IPS DF 19.7 (cell line): ENCODE data around the gene CMC2.

Source experiments
- DNase-seq: peaks from one replicate; pipeline ENCODE4 v3.0.0-alpha.2; 2013; ENCODE audit warnings: low read depth, low spot score

Gene CMC2

DNA sequence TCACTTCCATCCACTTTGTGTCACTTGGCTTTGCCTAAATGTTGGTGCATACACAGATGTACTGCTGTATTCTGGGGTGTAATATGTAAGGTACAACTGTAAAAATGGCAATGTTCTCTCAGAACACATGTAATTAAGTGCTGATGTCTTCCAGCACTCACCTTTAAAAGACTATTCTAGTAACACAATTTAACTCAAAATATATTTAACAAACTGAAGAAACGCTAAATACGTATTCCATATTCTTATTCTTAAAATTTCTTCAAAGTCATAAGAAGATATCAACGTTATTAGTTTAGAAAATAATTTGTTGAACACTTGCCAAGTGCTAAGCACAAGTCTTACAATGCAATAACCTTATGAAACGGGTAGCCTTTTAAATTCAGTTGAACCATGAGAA lies 3.6 kb downstream of the CMC2 start:
- no peak for DNase-seq

- no peak for DNase-seq
Observed at GRCh38 chr16:81001330-81001729, 5.4 kb downstream of the CMC2 start.

GRCh38 chr16:81000873-81001272 lies 5.8 kb downstream of the CMC2 start:
- no peak for DNase-seq

DNA sequence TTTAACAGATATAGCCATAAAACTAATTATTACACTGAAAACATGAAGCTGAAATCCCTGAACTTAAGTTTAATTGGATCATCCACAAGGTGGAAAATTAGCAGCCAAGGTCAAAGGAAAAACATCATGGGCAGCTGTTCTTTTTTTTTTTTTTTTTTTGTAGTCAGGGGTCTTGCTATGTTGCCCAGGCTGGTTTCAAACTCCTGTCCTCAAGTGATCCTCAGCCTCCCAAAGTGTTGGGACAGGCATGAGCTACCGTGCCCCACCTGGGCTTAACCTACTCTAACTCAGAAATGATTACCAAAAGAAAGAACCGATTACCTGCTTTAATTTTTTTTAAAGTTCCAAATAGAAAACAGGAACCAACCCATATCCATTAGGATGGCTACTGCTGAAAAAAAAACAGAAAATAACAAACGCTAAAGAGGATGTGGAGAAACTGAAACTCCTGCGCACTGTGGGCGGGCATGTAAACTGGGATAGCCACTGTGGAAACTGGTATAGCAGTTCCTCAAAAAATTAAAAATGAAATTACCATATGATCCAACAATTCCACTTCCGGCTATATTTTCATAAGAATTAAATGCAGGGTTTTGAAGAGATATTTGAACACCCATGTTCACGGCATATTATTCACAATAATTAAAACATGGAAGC lies 8.6 kb downstream of the CMC2 start:
- DNase-seq: no peak

GRCh38 chr16:80997139-80997798 lies 9.4 kb downstream of the CMC2 start:
- no peak for DNase-seq

GRCh38 chr16:80996688-80997138 lies 10.0 kb downstream of the CMC2 start:
- DNase-seq: no peak

GRCh38 chr16:80994451-80994850 lies 12.2 kb downstream of the CMC2 start:
- no peak for DNase-seq

DNA sequence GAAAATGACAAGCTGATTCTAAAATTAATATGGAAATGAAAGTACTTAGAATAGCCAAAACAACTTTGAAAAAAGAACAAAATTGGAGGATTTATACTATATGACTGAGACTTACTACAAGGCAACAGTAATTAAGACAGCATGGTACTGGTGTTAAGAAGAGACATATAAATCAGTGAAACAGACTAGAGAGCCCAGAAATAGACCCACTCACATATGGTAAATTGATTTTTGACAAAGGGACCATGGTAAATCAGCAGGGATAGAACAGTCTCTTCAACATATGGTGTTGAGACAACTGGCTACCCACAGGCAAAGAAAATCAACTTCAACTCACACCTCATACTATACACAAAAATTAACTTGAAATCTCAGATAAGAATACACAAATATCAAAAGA lies 12.9 kb downstream of the CMC2 start:
- DNase-seq: no peak

DNA sequence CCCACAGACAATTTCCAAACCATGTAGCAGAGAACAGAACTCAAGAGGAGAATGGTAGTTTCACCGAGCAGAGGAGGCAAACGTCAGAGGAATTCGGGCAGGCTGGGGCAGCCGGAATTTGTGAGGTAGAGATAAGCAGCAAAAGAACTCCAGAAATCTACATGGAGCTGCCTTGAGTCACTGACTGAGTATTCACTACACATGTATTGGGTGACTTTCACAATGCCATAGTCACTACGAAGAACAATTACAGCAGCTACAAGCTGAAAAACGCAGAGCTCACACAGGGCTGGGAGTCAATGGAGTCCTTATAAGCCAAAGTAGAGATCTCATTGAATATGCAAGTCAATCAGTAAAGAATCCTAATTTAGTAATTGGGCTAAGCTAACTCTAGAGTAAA lies 13.4 kb downstream of the CMC2 start:
- no peak for DNase-seq

GRCh38 chr16:80992676-80993293 lies 13.9 kb downstream of the CMC2 start:
- DNase-seq: no peak

GRCh38 chr16:80991792-80992430 lies 14.8 kb downstream of the CMC2 start:
- DNase-seq: no peak

DNA sequence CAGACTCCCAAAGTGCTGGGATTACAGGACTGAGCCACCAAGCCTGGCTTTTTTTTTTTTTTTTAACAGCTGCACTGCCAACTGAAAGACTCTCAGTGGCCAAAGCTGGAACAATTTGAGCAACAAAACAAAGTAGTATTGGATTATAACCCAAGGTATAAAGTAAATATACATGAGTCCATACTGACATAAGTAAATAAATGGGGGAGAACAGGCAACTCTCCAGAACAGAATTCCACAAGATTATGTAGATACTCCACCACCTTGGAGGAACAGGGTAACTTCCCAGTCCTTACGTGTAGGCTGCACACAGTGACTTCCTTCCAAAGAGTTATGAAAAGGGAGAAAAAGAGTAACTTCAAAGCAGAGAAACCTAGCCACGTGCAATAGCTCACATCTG lies 15.7 kb downstream of the CMC2 start:
- no peak for DNase-seq

- no peak for DNase-seq
Observed at GRCh38 chr16:80990577-80990976, 16.1 kb downstream of the CMC2 start.

DNA sequence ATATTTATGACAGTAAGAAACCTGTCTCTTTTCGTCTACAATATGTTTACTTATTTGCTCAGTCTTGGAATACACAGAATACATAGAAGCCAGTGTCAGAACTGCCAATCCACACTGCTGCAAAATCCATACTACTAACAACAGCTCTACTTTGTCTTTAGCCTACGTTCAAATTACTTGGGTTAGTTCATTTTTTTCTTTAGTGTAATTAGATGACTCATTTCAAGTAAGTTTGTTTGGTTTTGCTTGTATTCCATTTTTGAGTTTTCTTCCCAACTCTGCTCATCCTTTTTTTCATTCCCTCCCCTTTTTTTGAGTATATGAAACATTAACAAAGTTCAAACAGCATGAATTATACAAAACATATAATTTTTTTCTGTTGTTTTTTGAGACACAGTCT lies 16.9 kb downstream of the CMC2 start:
- DNase-seq: no peak

- no peak for DNase-seq
Observed at GRCh38 chr16:80988756-80989155, 17.9 kb downstream of the CMC2 start.

DNA sequence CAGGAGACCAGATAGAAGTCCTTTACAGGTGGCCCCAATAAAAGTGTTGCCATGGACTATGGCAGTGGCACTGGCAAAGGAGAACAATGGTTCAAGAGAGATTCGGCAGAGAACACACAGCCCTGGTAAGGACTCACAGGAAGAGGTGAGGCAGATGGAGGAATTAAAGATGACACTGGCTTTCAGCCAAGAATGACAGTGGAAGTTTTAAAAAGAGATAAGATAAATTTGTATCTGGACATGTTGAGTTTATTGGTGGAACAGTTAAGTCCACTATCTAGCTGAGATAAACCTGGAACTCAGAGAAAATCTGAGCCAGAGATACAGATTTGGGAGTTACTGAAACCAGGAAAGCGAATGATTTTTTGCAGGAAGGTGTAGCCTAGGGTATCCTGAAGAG lies 20.1 kb downstream of the CMC2 start:
- DNase-seq: no peak

DNA sequence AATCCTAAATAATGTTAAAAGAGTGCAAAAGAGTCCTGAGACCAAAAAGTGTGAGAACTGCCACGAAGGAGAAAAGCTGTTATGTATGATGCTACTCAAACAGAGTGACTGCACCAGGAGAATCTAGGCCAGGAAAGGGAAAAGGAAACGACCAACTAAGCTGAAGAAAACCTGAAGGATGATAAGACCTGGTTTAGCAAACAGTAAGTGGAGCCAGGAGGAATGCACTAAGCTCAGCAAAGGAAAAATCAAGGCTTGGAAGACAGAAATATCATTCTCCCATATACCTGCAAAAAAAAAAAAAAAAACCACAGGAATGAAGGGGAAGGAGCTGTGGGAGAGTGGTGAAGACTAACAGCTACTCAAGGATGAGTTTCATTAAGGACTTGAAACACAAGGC lies 21.1 kb downstream of the CMC2 start:
- no peak for DNase-seq

DNA sequence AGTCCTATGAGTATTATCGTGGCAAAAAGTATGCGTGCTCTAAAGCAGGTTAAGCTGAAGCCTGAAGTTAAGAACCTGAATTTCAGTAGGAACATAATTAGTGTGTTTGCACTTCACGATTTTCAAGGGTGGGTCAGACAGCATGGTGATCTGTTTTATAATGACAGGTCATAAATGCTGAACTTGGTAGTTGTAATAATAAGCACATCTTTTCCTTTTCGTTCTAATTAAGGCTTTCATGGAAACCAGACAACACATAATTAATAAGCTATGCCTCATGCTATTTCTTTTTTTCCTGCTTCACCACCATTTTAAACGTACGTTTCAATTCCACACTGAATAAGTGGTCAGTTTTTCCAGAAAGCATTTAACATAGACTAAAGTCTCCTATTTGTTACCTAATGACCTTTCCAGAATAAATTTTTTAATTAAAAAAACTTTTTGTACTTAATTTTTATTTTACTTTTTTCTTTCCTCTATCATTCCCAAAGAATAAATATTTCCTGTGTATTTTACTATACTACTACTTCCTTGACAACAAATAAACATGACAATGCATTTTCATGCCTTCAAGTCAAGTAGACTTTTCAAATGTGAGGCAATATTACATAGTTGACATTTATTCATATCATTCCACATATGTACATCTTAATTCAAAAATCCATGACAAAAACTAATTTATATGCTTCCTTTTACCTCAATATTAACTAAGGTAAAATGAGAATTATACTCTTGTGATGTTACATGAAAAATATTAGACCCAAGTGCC lies 22.4 kb downstream of the CMC2 start:
- DNase-seq: no peak

DNA sequence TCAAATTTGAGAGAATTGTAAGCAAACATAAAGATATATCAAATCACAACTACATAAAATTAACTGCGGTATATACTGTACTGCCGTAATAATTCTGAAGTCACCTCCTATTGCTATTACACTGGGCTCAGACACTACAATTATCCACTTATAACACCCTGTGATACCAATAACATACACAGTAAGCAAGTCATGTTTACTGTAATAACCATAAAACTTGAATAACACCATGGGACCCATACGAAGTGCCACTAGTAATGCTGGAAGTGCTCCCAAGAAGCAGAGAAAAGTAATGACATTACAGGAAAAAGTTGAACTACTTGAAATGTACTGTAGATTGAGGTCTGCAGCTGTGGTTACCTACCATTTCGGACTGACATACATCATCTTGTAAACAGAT lies 24.0 kb downstream of the CMC2 start:
- no peak for DNase-seq

GRCh38 chr16:80981103-80981502 lies 25.6 kb downstream of the CMC2 start:
- DNase-seq: no peak

- no peak for DNase-seq
Observed at GRCh38 chr16:80976946-80977345, 29.7 kb downstream of the CMC2 start.
